Nephron progenitor cell (in vitro differentiated cells): ENCODE data around the gene NFKB1.

Experiments
- DNase-seq: peaks from one replicate; pipeline ENCODE4 v3.0.0; 2021
- H3K27ac Mint-ChIP-seq: 2 replicates; pipeline ENCODE4 v1.8.0; 2021; ENCODE audit warnings: mild to moderate bottlenecking, moderate library complexity, mixed read lengths
- H3K27me3 Mint-ChIP-seq: 2 replicates; pipeline ENCODE4 v1.8.0; 2021; ENCODE audit warnings: mild to moderate bottlenecking, low read depth, mixed read lengths; ENCODE audit not compliant: poor library complexity
- H3K36me3 Mint-ChIP-seq: 2 replicates; pipeline ENCODE4 v1.8.0; 2021; ENCODE audit warnings: low read depth, mixed read lengths
- H3K4me1 Mint-ChIP-seq: 2 replicates; pipeline ENCODE4 v1.8.0; 2021; ENCODE audit warnings: mixed read lengths
- H3K4me3 Mint-ChIP-seq: 2 replicates; pipeline ENCODE4 v1.8.0; 2021; ENCODE audit warnings: mild to moderate bottlenecking, moderate library complexity, mixed read lengths
- H3K9me3 Mint-ChIP-seq: 2 replicates; pipeline ENCODE4 v1.8.0; 2021; ENCODE audit warnings: mild to moderate bottlenecking, moderate library complexity, mixed read lengths
- TF ChIP-seq, protein P1 (sequence below): fragments of 200-600 bp; sonication (generic); IDR thresholded peaks from 2 replicates; pipeline ENCODE4 v1.5.0; 2021; ENCODE audit warnings: antibody characterized with exemption

Gene NFKB1

DNA sequence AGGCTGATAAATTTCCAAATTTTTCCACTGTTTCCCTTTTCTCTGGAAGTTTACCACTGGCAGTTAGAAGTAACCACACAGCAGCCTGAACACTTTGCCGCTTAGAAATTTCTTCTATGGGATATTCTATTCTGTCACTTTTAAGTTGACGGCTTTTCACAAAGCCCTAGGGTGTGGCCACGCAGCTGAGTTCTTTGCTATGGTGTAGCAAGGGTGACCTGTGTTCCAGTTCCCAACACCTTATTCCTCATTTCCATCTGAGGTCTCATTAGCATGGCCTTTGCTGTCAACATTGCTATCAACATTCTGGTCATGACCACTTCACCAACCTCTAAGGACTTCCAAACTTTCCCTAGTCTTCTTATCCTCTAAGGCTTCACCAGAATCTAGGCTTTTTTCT lies 45.4 kb upstream of the NFKB1 start:
- no peak for DNase-seq
- H3K4me1 Mint-ChIP-seq: no peaks in the 10 kb centered on the region
- H3K27ac Mint-ChIP-seq: no peak overlapping the region
- H3K36me3 Mint-ChIP-seq: no peaks in the 10 kb centered on the region
- no peak overlapping the region for H3K4me3 Mint-ChIP-seq
- H3K27me3 Mint-ChIP-seq: no peaks in the 10 kb centered on the region
- H3K9me3 Mint-ChIP-seq: peaks cover 12% of the 10 kb centered on the region
- TF ChIP-seq, protein P1, sequence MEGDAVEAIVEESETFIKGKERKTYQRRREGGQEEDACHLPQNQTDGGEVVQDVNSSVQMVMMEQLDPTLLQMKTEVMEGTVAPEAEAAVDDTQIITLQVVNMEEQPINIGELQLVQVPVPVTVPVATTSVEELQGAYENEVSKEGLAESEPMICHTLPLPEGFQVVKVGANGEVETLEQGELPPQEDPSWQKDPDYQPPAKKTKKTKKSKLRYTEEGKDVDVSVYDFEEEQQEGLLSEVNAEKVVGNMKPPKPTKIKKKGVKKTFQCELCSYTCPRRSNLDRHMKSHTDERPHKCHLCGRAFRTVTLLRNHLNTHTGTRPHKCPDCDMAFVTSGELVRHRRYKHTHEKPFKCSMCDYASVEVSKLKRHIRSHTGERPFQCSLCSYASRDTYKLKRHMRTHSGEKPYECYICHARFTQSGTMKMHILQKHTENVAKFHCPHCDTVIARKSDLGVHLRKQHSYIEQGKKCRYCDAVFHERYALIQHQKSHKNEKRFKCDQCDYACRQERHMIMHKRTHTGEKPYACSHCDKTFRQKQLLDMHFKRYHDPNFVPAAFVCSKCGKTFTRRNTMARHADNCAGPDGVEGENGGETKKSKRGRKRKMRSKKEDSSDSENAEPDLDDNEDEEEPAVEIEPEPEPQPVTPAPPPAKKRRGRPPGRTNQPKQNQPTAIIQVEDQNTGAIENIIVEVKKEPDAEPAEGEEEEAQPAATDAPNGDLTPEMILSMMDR: no peak

DNA sequence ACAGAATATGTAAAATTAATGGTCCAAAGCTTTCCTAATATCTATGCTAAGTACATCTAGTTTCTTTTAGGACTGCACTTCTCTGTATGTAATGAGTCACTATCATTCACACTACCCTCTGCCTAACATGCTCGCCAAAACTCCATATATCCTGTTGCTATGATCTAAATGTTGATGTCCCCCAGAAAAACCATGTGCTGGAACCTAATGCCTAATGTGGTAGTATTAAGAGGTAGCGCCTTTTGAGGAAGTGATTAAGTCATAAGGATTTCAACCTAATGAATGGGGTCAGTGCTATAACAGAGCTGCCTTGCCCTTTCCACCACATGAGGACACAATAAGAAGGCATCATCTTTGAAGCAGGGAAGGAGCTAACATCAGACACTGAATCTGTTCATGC lies 34.9 kb upstream of the NFKB1 start:
- no peak overlapping the region for H3K4me3 Mint-ChIP-seq
- TF ChIP-seq, protein P1: no peak
- H3K27ac Mint-ChIP-seq: no peak overlapping the region
- H3K9me3 Mint-ChIP-seq: no peaks in the 10 kb centered on the region
- no peaks in the 10 kb centered on the region for H3K36me3 Mint-ChIP-seq
- H3K4me1 Mint-ChIP-seq: no peaks in the 10 kb centered on the region
- peaks cover 4% of the 10 kb centered on the region for H3K27me3 Mint-ChIP-seq
- DNase-seq: no peak

DNA sequence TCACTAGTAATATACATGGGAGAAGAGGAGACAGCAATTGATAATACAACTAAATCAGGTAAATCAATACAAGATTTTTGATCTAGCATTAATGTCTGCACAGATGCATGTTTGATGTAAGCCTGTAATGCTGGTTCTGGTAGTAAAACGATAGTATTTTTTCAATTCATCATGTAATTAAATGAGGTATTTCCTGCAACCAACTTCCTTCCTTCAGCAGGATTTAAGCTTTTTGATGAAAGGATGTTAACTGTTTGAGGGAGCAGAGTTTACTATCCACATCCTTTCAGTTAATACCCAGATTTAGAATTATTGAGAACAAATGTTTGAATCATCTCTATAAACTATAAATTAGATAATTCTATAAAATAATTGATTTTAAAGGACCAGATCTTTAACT lies 31.4 kb upstream of the NFKB1 start:
- Mint-ChIP-seq H3K4me1 (peaks cover 12% of the 10 kb centered on the region), H3K27me3 (peaks cover 7% of the 10 kb centered on the region)
- TF ChIP-seq, protein P1: no peak

DNA sequence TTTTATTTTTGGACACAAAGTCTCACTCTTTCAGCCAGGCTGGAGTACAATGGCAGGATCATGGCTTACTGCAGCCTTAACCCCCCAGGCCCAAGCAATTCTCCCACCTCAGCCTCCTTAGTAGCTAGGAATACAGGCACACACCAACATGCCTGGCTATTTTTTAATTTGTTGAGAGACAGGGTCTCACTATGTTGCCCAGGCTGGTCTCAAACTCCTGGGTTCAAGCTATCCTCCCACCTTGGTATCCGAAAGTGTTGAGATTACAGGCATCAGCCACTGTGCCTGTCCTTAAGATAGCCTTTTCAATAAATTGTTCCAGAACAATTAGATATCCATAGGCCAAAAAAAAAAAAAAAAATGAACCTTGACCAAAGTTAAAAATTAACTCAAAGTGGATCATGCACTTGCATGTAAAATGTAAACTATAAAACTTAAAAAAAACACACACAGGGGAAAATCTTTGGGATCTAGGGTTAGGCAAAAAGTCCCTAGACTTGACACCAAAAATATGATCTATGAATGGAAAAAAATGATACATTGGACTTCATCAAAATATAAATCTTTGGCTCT lies 28.6 kb upstream of the NFKB1 start:
- H3K36me3 Mint-ChIP-seq: no peaks in the 10 kb centered on the region
- peaks cover 5% of the 10 kb centered on the region for H3K27me3 Mint-ChIP-seq
- no peak overlapping the region for H3K27ac Mint-ChIP-seq
- TF ChIP-seq, protein P1: no peak
- H3K9me3 Mint-ChIP-seq: peaks cover 18% of the 10 kb centered on the region
- H3K4me3 Mint-ChIP-seq: no peak overlapping the region
- H3K4me1 Mint-ChIP-seq: peaks cover 17% of the 10 kb centered on the region
- DNase-seq: no peak

More for the DNA sequence above, 31.4 kb upstream of the NFKB1 start:
- Mint-ChIP-seq H3K27ac (no peak overlapping the region), H3K4me3 (no peak overlapping the region), H3K36me3 (no peaks in the 10 kb centered on the region), H3K9me3 (no peaks in the 10 kb centered on the region)
- DNase-seq: no peak

DNA sequence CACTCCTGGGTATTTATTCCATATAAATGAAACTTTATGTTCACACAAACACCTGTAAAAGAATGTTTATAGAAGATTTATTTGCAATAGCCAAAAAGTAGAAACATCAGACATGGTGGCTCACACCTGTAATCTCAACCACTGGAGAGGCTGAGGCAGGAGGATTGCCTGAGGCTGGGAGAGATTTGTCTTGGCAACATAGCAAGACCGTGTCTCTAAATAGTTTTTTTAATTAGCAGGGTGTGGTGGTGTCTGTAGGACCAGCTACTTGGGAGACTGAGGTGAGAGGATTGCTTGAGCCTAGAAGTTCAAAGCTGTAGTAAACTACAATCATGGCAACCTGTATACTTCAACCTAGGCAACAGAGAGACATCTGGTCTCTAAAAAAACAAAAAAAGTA lies 27.7 kb upstream of the NFKB1 start:
- no peak for DNase-seq
- peaks cover 17% of the 10 kb centered on the region for H3K4me1 Mint-ChIP-seq
- no peak overlapping the region for H3K4me3 Mint-ChIP-seq
- peaks cover 3% of the 10 kb centered on the region for H3K27me3 Mint-ChIP-seq
- H3K9me3 Mint-ChIP-seq: peaks cover 22% of the 10 kb centered on the region
- H3K36me3 Mint-ChIP-seq: no peaks in the 10 kb centered on the region
- H3K27ac Mint-ChIP-seq: no peak overlapping the region
- TF ChIP-seq, protein P1: no peak

DNA sequence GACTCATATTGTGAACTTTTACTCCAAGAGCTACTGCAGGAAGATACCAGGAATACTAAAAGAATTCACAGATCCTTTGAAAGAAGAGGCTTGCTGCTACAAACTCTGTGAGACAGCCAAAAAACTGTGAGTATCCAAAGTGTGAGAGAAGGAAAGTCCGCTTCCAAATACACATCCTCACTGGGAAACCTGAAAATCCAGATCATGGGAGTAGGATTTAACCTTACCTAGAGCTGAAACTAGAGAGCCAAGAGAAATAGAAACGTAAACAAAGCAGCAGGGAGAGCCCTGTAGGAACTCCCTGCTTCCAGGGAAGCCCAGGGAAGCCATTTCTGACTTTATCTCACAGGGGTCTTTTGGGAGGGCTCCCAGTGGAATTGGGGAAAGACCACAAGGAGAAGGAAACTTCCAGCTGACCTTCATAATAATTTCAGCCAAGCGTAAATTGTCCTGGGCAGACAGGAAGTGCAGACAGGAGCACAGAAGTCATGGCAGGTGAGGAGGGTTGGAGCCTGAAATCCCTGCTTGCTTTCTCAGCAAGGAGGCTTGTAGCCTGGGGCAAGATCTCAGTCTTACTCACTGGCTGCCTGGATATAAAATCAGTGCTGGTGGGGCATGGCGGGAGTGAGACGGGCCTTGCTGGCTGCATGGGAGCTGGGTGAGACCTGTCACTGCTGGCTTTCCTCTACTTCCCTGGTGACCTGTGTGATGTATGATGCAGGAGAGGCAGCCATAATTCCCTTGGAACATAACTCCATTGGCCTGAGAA lies 26.2 kb upstream of the NFKB1 start:
- TF ChIP-seq, protein P1: no peak
- H3K27ac Mint-ChIP-seq: peak overlapping the region; percentile 95
- H3K36me3 Mint-ChIP-seq: no peaks in the 10 kb centered on the region

More for the DNA sequence above, 26.2 kb upstream of the NFKB1 start:
- Mint-ChIP-seq H3K4me1 (peaks cover 17% of the 10 kb centered on the region), H3K27me3 (peaks cover 3% of the 10 kb centered on the region), H3K4me3 (no peak overlapping the region), H3K9me3 (peaks cover 36% of the 10 kb centered on the region)
- no peak for DNase-seq
